H7 (cell line): Measurements from ENCODE around the gene DNAH12. TPM values are rescaled to one million over a fixed set of nuclear protein-coding genes. Genes with fewer than 3 reads are reported as not detected.

Source experiments
- DNase-seq: peaks from one replicate; pipeline ENCODE4 v3.0.0; 2012
- H3K27me3 ChIP-seq: 2 replicates; pipeline ENCODE4 v1.6.0; 2011; ENCODE audit warnings: mild to moderate bottlenecking, low read length; ENCODE audit not compliant: control insufficient read depth, insufficient read depth
- H3K36me3 ChIP-seq: replicated peaks from 2 replicates; pipeline ENCODE4 v1.5.1; 2011; ENCODE audit warnings: low read length; ENCODE audit not compliant: control insufficient read depth, insufficient read depth
- H3K4me3 ChIP-seq: 2 replicates; pipeline ENCODE4 v1.5.1; 2011; ENCODE audit warnings: low read depth, mild to moderate bottlenecking, control low read depth, low read length, moderate library complexity; ENCODE audit not compliant: insufficient read depth
- total RNA-seq: library from RNA; depleted of rRNA; stranded (reverse); fragments of >200 nt; shearing (Covaris generic); gene quantifications from 2 replicates; pipeline ENCODE4 v1.2.3, GENCODE V29; 2014; rRNA removed

DNAH12 gene, protein sequence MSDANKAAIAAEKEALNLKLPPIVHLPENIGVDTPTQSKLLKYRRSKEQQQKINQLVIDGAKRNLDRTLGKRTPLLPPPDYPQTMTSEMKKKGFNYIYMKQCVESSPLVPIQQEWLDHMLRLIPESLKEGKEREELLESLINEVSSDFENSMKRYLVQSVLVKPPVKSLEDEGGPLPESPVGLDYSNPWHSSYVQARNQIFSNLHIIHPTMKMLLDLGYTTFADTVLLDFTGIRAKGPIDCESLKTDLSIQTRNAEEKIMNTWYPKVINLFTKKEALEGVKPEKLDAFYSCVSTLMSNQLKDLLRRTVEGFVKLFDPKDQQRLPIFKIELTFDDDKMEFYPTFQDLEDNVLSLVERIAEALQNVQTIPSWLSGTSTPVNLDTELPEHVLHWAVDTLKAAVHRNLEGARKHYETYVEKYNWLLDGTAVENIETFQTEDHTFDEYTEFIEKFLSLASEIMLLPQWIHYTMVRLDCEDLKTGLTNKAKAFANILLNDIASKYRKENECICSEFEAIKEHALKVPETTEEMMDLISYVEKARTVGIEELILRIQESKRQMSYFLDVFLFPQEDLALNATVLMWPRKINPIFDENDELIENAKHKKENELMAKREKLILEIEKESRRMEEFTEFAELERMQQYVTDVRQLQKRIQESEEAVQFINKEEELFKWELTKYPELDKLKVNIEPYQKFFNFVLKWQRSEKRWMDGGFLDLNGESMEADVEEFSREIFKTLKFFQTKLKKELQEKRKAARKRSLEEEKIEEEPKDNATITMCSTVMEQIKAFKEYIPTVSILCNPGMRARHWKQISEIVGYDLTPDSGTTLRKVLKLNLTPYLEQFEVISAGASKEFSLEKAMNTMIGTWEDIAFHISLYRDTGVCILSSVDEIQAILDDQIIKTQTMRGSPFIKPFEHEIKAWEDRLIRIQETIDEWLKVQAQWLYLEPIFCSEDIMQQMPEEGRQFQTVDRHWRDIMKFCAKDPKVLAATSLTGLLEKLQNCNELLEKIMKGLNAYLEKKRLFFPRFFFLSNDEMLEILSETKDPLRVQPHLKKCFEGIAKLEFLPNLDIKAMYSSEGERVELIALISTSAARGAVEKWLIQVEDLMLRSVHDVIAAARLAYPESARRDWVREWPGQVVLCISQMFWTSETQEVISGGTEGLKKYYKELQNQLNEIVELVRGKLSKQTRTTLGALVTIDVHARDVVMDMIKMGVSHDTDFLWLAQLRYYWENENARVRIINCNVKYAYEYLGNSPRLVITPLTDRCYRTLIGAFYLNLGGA (N-terminal part only)
- total RNA-seq: not detected in 2 replicates

DNA sequence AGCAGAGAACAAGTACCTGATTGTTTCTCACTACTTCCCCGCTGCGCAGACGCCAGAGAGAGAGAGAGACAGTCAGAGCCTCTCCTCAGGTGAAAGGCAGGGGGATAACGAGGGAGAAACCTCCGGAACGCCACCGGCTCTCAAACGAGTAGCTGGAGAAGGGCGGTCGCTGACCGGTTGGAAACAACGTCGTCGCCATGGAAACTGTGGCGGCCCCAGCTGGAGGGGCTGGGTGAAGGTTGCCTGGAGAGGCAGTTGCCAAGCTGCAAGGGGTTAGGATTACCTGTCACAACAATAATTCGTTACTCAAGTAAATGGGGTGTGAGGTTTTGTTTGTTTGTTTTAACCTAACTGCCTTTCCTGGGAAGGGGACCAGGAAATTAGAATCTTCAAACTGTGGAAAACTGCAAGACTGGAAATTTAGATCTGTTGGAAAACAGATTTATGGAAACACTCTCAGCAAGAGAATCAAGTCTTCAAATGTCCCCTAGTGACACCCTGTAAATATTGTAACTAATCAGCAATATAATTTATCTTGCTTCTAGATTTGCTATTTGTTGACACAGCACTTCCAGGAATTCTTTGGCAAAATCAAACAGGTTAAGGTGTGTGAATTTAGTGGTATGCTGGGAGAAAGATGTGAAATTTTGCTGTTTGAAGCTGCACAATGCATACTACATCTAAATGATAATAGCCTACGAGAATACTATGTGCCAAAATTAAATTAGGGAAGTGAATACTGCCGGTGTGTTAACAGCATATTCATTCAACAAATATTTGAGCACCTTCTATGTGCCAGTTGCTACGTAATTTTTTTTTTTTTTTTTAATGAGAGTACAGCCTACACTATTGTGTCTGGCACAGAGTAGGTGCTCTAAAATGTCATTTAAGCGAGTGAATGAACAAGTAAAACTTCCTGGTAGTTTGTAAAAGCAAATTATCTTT, at the start of gene DNAH12:
DNAH12 (minus strand) TSS at position 164 of the 945 bp plus-strand sequence. CDS start 1,474 bp downstream, outside the sequence.
- Histone ChIP-seq H3K36me3 (no peaks in the 10 kb centered on the region), H3K27me3 (no peaks in the 10 kb centered on the region), H3K4me3 (no peak within 1 kb of the TSS)
- DNase-seq: peak; percentile 88

DNA sequence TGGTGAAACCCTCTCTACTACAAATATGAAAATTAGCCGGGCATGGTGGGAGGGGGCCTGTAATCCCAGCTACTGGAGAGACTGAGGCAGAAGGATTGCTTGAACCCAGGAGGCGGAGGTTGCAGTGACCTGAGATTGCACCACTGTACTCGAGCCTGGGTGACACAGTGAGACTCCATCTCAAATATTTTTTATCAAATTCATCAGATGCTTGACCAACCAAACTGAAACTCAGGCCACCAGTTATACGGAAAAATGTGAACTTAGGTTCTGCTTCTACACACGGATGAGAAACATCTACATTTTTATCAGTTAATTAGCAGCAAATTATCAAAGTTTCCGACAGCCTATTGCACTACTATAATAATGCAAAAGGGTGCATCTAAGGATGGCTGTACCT, 48.2 kb upstream of the DNAH12 start:
- Histone ChIP-seq H3K27me3 (no peaks in the 10 kb centered on the region), H3K4me3 (no peak overlapping the region), H3K36me3 (no peaks in the 10 kb centered on the region)
- no peak for DNase-seq

DNA sequence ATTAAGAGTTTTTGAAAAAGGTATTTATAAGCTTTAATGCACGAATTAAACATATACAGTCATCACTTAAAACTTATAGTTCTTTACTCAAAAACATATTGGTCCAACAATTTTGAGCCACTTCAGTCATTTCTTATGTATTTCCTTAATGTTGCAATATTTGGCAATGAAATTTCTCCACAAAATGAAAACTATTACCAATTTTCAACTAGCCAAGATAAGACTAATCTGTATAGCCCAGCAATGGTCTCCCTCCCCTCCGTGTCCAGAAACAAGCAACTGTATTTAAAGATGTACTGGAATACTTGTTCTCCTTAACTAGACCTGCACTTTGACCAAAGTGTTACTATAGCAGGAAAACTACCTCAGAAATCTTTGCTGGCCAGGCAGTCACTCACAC, 43.8 kb upstream of the DNAH12 start:
- H3K4me3 ChIP-seq: no peak overlapping the region

DNA sequence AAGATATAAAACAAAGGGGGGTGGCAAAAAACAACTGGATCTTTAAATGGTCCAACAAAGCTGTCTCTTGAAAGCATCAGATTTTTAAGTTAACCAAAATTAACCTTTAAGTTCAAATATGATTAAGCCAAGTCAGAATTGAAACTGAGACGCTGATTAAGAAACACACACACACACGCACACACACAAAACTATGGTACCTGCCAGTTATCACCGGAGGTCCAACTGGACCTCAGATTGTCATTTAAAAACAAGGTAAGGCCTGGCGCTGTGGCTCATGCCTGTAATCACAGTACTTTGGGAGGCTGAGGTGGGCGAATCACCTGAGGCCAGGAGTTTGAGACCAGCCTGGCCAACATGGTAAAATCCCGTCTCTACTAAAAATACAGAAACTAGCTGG, 42.6 kb upstream of the DNAH12 start:
- Histone ChIP-seq H3K36me3 (peaks cover 2% of the 10 kb centered on the region), H3K4me3 (no peak overlapping the region), H3K27me3 (no peaks in the 10 kb centered on the region)
- no peak for DNase-seq

More for the DNA sequence above, 43.8 kb upstream of the DNAH12 start:
- no peak for DNase-seq
- no peaks in the 10 kb centered on the region for H3K27me3 ChIP-seq
- H3K36me3 ChIP-seq: no peaks in the 10 kb centered on the region; the same call in 1 of the 2 replicates

DNA sequence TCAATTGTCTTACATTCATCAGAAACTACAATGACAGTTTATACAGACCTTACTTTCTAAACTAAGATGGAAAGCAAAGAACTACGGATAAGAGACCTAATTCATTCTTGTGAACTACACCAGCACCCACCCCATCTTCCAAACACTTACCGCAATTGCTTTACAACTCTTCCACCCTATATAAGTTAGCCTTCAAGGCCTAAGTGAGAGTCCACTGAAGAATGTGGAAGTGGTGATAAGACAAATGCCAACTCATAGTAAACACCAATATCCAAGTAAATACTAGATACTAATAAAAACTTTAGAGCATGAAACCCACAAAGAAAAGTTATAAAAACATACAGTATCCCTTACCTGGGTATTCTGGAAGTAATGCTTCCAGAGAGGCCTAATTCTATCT, 39.4 kb upstream of the DNAH12 start:
- H3K27me3 ChIP-seq: no peaks in the 10 kb centered on the region
- DNase-seq: no peak
- no peak overlapping the region for H3K4me3 ChIP-seq
- peaks cover 4% of the 10 kb centered on the region for H3K36me3 ChIP-seq

DNA sequence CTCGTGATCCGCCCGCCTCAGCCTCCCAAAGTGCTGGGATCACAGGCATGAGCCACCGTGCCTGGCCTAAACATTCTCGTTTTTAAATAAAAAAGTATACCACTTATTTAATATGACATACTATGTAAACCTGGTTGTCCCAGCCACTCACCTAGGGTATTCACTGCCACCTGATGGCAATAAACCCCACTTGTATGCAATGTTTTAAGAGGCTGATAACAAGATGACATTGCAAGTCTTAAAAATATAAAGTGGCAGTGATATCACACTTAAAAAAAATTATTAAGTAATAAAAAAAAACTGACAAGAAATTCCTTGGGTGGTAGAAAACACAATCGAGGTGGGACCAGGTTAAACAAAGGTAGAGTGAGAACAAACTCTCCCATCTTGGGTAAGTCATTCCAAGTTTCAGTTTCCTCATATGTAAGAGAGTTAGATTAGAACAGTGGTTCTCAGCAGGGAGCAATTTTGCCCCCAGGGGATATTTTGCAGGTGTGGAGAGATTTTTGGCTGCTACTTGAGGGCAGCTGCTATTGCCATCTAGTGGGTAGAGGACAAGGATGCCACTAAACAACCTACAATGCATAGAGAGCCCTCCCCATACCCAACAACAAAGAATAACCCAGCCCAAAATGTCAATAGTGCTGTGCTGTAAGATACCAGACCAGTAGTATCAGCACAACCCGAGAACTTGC, 38.5 kb upstream of the DNAH12 start:
- DNase-seq: peak; percentile 26
- Histone ChIP-seq H3K4me3 (no peak overlapping the region), H3K27me3 (no peaks in the 10 kb centered on the region), H3K36me3 (peaks cover 4% of the 10 kb centered on the region)

DNA sequence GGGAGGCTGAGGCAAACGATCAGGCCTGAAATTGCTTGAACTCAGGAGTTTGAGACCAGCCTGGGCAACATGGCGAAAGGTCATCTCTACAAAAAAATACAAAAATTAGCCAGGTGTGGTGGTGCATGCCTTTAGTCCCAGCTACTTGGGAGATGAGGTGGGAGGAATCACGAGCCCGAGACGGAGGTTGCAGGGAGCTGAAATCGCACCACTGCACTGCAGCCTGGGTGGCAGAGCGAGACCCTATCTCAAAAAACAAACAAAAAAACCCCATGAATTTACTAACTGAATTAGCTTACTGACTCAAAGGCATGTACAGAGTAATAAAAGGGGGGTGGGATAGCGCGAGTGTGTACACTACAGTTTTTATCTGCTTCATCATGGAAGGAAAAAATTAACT, 33.7 kb upstream of the DNAH12 start:
- DNase-seq: no peak
- no peaks in the 10 kb centered on the region for H3K27me3 ChIP-seq
- peaks cover 21% of the 10 kb centered on the region for H3K36me3 ChIP-seq
- no peak overlapping the region for H3K4me3 ChIP-seq

DNA sequence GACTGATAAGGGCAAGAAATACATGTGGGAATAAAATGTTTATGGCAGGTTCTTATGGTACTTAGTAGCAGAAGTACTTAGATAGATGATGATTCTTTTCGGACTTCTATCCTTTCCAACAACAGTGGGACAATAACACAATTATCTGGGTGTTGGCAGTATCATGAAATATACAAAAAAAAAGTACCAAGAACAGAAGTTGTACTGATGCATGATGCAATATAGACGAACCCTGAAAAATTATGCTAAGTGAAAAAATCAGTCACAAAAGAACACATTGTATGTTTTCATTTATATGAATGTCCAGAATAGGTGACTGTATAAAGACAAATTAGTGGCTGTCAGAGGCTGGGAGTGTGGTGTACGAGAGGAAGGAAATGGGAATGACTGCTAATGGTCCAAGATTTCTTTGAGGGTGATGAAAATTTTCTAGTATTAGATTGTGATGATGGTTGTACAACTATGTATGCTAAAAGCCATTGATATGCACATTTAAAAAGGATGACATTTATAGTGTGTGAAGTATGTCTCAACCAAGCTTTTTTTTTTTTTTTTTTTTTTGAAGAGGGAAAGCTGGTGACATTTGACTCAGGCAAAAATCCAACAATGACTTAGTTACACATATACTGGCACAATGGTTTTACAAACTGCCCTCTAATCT, 32.0 kb upstream of the DNAH12 start:
- H3K4me3 ChIP-seq: no peak overlapping the region
- peaks cover 23% of the 10 kb centered on the region for H3K36me3 ChIP-seq
- DNase-seq: no peak
- no peaks in the 10 kb centered on the region for H3K27me3 ChIP-seq

DNA sequence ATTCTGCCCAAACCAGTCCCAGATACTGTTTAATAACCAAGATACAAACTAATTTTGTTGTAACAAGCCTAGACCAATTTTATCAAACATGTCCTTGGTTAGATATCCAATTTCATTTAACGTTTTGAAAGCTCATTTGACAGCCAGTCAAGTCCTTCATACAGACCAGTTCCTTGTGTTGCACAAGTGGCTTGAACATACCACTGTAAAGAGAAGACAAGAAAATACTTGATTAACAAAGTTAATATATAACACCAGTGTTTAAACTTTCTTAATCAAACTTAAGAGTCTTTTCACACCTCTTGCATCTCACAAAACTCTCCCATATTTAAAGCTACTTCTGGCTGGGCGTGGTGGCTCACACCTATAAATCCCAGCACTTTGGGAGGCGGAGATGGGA, 28.0 kb upstream of the DNAH12 start:
- Histone ChIP-seq H3K27me3 (no peaks in the 10 kb centered on the region), H3K4me3 (no peak overlapping the region), H3K36me3 (peaks cover 22% of the 10 kb centered on the region)
- DNase-seq: no peak

DNA sequence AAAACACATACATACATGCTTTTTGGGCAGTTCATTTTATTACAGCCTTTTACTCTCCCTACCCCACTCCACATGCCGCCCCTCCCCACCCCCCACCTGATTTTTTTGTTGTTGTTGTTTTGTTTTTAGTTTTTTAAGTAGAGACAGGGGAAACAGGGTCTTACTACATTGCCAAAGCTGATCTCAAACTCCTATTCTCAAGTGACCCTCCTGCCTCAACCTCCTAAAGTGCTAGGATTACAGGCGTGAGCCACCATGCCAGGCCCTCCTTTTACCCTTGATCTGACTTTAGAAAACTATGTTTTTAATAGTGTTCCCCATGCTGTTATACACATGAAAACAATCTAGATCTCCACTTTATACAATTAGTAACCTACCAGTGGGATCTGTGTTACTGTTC, 26.7 kb upstream of the DNAH12 start:
- H3K4me3 ChIP-seq: no peak overlapping the region
- DNase-seq: no peak
- no peaks in the 10 kb centered on the region for H3K27me3 ChIP-seq
- peaks cover 19% of the 10 kb centered on the region for H3K36me3 ChIP-seq

DNA sequence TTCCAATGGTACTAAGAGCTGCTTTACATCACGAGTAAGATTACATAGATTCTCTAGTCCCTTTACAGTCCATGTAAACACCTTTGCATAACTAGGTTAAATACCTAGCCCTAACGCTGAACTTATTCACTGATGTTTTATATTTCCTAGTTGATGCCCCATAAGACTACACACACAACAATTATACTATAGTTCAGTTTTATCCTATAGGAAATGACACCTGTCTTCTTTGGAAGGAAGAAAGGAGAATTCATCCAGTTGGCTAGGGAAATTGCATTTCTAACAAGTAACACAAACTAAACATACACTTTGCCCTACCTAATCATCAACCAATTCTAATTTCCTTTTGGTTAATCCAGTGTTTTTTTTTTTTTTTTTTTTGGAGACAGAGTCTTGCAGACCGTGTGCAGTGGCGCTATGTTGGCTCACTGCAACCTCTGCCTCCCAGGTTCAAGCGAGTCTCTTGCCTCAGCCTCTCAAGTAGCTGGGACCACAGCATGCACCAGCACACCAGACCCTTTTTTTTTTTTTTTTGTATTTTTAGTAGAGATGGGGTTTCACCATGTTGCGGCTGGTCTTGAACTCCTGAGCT, 25.8 kb upstream of the DNAH12 start:
- no peak for DNase-seq
- Histone ChIP-seq H3K27me3 (no peaks in the 10 kb centered on the region), H3K36me3 (peaks cover 14% of the 10 kb centered on the region), H3K4me3 (no peak overlapping the region)

DNA sequence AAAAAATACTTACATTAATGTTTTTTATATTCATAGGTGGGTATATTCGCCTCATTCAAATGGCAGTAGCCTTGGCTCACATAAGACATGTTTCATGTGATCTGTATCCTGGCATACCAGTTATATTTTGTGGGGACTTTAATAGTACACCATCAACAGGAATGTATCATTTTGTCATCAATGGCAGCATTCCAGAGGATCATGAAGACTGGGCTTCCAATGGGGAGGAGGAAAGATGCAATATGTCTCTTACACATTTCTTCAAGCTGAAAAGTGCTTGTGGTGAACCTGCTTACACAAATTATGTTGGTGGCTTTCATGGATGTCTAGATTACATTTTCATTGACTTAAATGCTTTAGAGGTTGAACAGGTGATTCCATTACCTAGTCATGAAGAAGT, 15.4 kb upstream of the DNAH12 start:
- Histone ChIP-seq H3K36me3 (peaks cover 5% of the 10 kb centered on the region), H3K4me3 (no peak overlapping the region), H3K27me3 (peaks cover 1% of the 10 kb centered on the region; the same call in 1 of the 2 replicates)
- no peak for DNase-seq
